ENCODE results near the gene UMAD1.

Gene UMAD1

DNA sequence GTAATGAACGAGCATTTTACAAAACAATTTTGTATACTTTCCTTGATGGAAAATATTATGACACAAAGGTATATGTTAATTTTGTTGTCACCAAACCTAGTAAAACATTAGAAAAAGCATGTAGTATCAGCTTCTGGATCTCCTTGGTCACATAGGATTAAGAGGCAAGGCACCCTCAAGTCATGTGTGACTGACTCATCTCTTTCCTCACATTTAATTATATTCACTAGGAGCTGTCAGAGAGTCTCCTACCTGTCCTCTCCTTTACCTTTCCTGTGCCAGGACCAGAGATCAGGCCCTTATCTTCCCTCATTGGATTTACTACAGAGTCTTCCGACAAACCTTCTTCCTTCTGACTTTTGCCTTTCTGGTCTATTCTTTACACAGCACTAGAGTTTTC is 189.1 kb downstream of the UMAD1 start:
- DNase-seq (ENCODE audit: low read depth in 3 of 3): no peak

- no peak for DNase-seq (ENCODE audit: low read depth in 3 of 3)
Observed at GRCh38 chr7:7830122-7830878, 189.7 kb downstream of the UMAD1 start.

- no peak for DNase-seq (ENCODE audit: low read depth in 3 of 3)
Observed at GRCh38 chr7:7832518-7832917, 192.0 kb downstream of the UMAD1 start.

- no peak for DNase-seq (ENCODE audit: low read depth in 3 of 3)
Observed at GRCh38 chr7:7834761-7835160, 194.2 kb downstream of the UMAD1 start.

- no peak for DNase-seq (ENCODE audit: low read depth in 3 of 3)
Observed at GRCh38 chr7:7841027-7841426, 200.5 kb downstream of the UMAD1 start.

DNA sequence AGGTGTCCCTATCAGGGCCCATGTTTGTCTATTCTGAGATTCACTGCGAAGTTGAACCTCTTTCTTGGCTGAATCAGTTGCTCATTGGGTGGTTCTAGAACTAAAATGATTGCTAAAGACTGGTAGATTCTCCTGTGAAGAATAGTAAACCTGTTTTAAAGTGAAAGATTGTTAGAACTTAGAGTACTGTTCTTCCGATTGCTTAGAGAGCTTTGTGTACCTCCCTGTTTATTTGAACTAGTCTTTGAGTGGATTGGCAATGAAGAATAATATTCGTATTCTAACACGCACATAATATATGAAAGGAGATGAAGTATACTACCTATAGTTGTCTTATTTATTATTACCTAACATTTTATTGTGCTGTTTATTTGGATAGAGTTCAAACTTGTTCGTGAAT is 202.7 kb downstream of the UMAD1 start:
- no peak for DNase-seq (ENCODE audit: low read depth in 3 of 3)

- no peak for DNase-seq (ENCODE audit: low read depth in 3 of 3)
Observed at GRCh38 chr7:7843972-7844371, 203.4 kb downstream of the UMAD1 start.

GRCh38 chr7:7848246-7848645 is 207.7 kb downstream of the UMAD1 start:
- DNase-seq (ENCODE audit: low read depth in 3 of 3): no peak

DNA sequence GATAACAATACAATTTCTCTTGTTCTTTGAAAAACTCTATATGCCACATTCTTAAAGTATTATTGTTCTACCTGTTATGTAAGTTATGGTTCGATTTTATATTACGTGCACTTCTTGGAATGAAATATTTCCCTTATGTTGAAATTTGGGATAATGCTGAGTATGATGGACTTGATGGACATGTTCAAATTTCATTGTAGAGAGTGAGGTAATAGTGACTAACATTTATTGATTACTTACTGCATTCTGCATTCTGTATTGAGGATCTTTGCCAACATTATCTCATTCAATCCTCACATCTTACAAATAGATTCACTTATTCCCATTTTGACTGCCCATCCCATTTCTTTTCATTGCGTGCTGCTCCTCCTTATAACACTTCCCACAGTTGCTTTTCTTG is 208.3 kb downstream of the UMAD1 start:
- DNase-seq (ENCODE audit: low read depth in 3 of 3): no peak

DNA sequence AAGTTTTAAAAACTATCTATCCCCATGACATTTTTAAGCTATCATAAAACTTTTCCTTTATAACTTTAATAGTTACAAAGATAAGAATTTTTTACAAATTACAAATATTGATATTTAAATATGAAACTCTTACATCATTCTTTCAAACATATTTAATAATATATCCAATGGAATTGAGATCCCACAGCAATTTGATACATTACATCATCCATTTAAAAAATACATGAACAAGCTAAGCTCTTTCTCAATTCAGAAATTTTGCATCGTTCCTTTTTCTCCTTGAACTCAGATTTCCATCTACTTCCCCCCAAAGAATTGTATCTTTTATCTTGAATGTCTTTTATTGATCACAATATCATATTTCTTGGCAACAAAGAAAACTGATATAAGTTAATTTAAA is 209.6 kb downstream of the UMAD1 start:
- no peak for DNase-seq (ENCODE audit: low read depth in 3 of 3)

DNA sequence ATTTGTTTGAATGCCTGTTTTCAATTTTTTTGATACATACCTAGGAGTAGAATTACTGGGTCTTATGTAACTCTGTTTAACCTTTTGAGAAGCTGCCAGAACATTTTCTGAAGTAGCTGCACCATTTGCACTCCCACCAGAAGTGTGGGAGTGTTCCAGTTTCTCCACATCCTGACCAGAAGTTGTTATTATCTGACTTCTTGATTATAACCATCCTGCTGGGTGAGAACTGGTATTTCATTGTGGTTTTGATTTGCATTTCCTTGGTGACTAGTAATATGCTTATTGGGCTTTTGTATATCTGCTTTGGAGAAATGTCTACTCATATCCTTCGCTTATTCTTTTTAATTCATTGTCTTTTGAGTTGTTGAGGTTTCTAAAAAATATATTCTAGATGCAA is 210.8 kb downstream of the UMAD1 start:
- DNase-seq (ENCODE audit: low read depth in 3 of 3): no peak

DNA sequence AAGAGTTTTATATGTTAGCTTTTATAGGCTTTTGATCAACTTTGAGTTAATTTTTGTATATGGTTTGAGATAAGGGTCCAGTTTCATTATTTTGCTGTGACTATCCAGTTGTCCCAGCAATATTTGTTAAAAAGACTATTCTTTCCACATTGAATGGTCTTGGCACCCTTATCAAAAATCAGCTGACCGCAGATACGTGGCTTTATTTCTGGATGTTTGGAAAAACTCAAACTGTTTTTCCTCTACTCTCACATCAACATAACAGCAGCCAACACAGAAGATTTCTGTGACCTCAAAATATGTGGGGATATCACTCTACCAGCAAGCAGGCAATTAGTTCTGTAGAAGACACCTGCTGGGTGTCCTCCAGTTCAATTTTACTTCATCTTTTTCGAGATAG is 211.4 kb downstream of the UMAD1 start:
- DNase-seq (ENCODE audit: low read depth in 3 of 3): no peak

DNA sequence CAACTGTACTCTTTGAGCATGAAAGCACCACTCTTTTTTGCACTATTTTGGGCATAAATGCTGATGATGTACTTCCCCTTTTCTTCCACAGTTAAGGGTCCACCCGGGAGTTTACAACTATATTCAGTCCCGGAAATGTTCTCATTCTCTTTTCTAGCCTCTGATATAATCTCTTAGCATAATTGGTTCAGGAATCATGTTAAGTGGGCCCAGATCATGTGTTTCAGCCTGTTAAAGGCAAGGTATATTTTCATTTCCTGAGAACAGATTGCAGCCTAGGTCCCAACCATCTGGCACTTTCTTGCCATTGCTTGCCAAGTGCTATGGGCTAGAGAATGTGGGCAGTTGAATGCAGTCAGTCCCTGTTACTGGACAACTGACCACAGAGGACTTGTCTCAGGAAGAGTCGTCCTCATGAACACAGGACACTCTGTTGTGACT is 216.6 kb downstream of the UMAD1 start:
- DNase-seq (ENCODE audit: low read depth in 3 of 3): no peak

GRCh38 chr7:7858559-7858958 is 218.0 kb downstream of the UMAD1 start:
- no peak for DNase-seq (ENCODE audit: low read depth in 3 of 3)

DNA sequence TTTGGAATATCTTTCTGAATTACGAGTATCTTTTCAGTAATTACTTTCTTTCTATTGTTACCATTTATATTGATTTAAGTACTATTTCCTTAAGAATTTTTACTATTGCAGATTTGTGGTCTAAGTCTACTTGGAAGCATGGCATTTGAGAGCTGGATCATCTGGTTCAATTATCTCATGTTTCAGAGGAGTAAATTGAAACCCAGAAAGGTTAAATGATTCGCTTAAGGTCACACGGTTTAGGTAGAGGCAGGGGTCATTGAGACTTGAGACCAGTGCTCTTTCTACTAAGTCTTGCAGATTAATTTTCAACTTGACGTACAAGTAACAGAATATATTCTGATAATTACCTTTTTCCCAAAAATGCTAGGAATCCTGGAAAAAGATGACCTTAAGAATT is 218.9 kb downstream of the UMAD1 start:
- no peak for DNase-seq (ENCODE audit: low read depth in 3 of 3)

GRCh38 chr7:7861211-7861633 is 220.7 kb downstream of the UMAD1 start:
- no peak for DNase-seq (ENCODE audit: low read depth in 3 of 3)

DNA sequence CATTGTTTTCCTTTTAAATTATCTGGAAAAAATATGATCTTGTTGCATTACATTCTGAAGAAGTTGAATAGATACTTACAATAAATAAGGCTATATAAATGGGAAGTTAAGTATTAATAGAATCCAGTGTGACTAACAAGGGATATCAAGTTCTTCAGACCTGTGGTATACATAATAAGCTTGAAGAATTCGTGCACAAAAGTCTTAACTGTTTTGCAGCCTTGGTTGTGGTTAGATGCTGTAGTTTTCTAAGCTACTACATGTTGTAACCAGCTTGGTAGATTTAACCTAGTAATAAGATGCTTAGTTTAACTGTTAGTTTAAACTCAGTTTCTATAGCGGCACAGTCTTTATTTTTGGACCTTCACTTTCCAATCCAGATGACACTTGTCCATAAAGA is 221.8 kb downstream of the UMAD1 start:
- DNase-seq (ENCODE audit: low read depth in 3 of 3): no peak

- DNase-seq (ENCODE audit: low read depth in 3 of 3): no peak
Observed at GRCh38 chr7:7867846-7868571, 227.5 kb downstream of the UMAD1 start.

- no peak for DNase-seq (ENCODE audit: low read depth in 3 of 3)
Observed at GRCh38 chr7:7868572-7868899, 228.0 kb downstream of the UMAD1 start.

GRCh38 chr7:7869036-7869435 is 228.5 kb downstream of the UMAD1 start:
- DNase-seq (ENCODE audit: low read depth in 3 of 3): no peak

GRCh38 chr7:7869651-7870050 is 229.1 kb downstream of the UMAD1 start:
- DNase-seq (ENCODE audit: low read depth in 3 of 3): no peak

GRCh38 chr7:7870555-7870954 is 230.0 kb downstream of the UMAD1 start:
- no peak for DNase-seq (ENCODE audit: low read depth in 3 of 3)

- DNase-seq (ENCODE audit: low read depth in 3 of 3): no peak
Observed at GRCh38 chr7:7876419-7876818, 235.9 kb downstream of the UMAD1 start.

- DNase-seq (ENCODE audit: low read depth in 3 of 3): no peak
Observed at GRCh38 chr7:7881581-7881980, 241.0 kb downstream of the UMAD1 start.
